ENCODE measurements around the gene CASQ2. TPM values are rescaled to one million over a fixed set of nuclear protein-coding genes. Genes with fewer than 3 reads are reported as not detected.

The CASQ2 gene
- polyA plus RNA-seq, 1 donor (not counting 4 experiments of a cell fraction or from before 2014, with no cell fraction given): 0.04 TPM

DNA sequence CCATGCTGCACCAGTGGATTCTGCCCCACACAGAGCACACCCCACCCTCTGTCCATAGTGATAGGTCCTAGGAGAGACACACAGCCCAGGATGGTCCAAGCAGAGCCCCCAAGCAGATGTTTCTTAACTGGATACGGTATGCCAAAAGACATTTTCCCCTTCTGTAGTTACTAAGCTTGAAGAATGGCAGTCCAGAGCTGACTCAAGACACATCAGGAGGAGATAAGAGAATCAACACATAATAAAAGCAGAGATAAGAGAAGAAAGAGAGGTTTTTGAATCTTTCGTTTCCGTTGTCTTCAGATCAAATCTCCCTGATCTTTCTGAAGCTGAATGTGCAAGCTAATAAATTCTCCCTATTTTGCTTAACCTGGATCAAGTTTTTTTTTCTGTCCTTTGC, 21.8 kb upstream of the CASQ2 start:
- DNase-seq (ENCODE audit: low read depth, low spot score): no peak
- no peak overlapping the region for H3K4me2 ChIP-seq (ENCODE audit: control insufficient read depth, extremely low read depth, insufficient read depth, low read depth, low read length)

DNA sequence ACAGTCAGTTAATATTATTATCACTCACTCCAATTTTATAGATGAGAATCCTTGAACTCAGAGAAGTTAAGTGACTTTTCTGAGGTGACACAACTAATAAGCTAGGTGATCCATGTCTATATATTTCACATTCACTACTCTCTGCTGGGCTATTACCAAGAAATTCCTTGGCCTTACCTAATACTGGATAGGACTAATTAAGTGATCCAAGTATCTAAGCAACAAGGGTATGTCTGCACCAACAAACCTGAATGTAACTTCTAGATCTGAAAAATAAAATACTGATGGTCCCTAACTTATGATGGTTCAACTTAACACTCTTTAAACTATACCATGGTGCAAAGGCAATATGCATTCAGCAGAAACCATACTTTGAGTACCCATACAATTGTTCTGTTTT, 14.8 kb upstream of the CASQ2 start:
- H4K20me1 ChIP-seq (ENCODE audit: control insufficient read depth, extremely low read depth, insufficient read depth, low read length): no peaks in the 10 kb centered on the region
- H3K27ac ChIP-seq (ENCODE audit: control insufficient read depth, insufficient read depth, low read length): peak overlapping the region; percentile 97
- no peaks in the 10 kb centered on the region for H3K27me3 ChIP-seq (ENCODE audit: control insufficient read depth, extremely low read depth, insufficient read depth, low read length)
- TF ChIP-seq, protein P1, sequence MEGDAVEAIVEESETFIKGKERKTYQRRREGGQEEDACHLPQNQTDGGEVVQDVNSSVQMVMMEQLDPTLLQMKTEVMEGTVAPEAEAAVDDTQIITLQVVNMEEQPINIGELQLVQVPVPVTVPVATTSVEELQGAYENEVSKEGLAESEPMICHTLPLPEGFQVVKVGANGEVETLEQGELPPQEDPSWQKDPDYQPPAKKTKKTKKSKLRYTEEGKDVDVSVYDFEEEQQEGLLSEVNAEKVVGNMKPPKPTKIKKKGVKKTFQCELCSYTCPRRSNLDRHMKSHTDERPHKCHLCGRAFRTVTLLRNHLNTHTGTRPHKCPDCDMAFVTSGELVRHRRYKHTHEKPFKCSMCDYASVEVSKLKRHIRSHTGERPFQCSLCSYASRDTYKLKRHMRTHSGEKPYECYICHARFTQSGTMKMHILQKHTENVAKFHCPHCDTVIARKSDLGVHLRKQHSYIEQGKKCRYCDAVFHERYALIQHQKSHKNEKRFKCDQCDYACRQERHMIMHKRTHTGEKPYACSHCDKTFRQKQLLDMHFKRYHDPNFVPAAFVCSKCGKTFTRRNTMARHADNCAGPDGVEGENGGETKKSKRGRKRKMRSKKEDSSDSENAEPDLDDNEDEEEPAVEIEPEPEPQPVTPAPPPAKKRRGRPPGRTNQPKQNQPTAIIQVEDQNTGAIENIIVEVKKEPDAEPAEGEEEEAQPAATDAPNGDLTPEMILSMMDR (optimal IDR thresholded peaks at IDR 0.05 in 1 of 3, IDR thresholded peaks at IDR 0.05 in 1 of 3, conservative IDR thresholded peaks at IDR 0.05 in 1 of 3; ENCODE audit: extremely low read depth in 1 of 3, insufficient read depth in 2 of 3, low read length in 3 of 3): no peak
- no peak for TF ChIP-seq EZH2 (IDR thresholded peaks at IDR 0.05; ENCODE audit: low read length)
- no peak for FAIRE-seq
- H3K4me1 ChIP-seq (ENCODE audit: control insufficient read depth, extremely low read depth, insufficient read depth, low read length): peaks cover 30% of the 10 kb centered on the region
- DNase-seq (ENCODE audit: low read depth, low spot score): no peak
- dilution Hi-C loops (cut with MboI; ENCODE audit: extremely low pct_ligation_motif_present, low sequenced_read_pairs): no loop called here
- H2AFZ ChIP-seq (ENCODE audit: control insufficient read depth, low read length): no peak overlapping the region
- H3K36me3 ChIP-seq (ENCODE audit: control insufficient read depth in 2 of 2, extremely low read depth in 1 of 2, insufficient read depth in 2 of 2, low read length in 2 of 2): no peaks in the 10 kb centered on the region
- H3K4me3 ChIP-seq (ENCODE audit: control insufficient read depth in 2 of 3, extremely low read depth in 1 of 3, insufficient read depth in 2 of 3, low read depth in 1 of 3, low read length in 3 of 3): no peak overlapping the region
- H3K9ac ChIP-seq (ENCODE audit: control insufficient read depth, extremely low read depth, insufficient read depth, low read length): no peak overlapping the region
- no peaks in the 10 kb centered on the region for H3K79me2 ChIP-seq (ENCODE audit: control insufficient read depth, insufficient read depth, low read length)
- no peaks in the 10 kb centered on the region for H3K9me1 ChIP-seq (ENCODE audit: control insufficient read depth, extremely low read depth, insufficient read depth, low read length)
- H3K4me2 ChIP-seq (ENCODE audit: control insufficient read depth, extremely low read depth, insufficient read depth, low read depth, low read length): peak overlapping the region; percentile 87
- no peaks in the 10 kb centered on the region for H3K9me3 ChIP-seq (ENCODE audit: control insufficient read depth, low read depth, low read length)

More for the DNA sequence above, 21.8 kb upstream of the CASQ2 start:
- no peak for FAIRE-seq
- TF ChIP-seq EZH2 (IDR thresholded peaks at IDR 0.05; ENCODE audit: low read length): no peak
- TF ChIP-seq, protein P1 (optimal IDR thresholded peaks at IDR 0.05 in 1 of 3, IDR thresholded peaks at IDR 0.05 in 1 of 3, conservative IDR thresholded peaks at IDR 0.05 in 1 of 3; ENCODE audit: extremely low read depth in 1 of 3, insufficient read depth in 2 of 3, low read length in 3 of 3): no peak
- H4K20me1 ChIP-seq (ENCODE audit: control insufficient read depth, extremely low read depth, insufficient read depth, low read length): no peaks in the 10 kb centered on the region
- no peak overlapping the region for H3K4me3 ChIP-seq (ENCODE audit: control insufficient read depth in 2 of 3, extremely low read depth in 1 of 3, insufficient read depth in 2 of 3, low read depth in 1 of 3, low read length in 3 of 3)
- H3K9ac ChIP-seq (ENCODE audit: control insufficient read depth, extremely low read depth, insufficient read depth, low read length): no peak overlapping the region
- no peaks in the 10 kb centered on the region for H3K79me2 ChIP-seq (ENCODE audit: control insufficient read depth, insufficient read depth, low read length)
- H2AFZ ChIP-seq (ENCODE audit: control insufficient read depth, low read length): no peak overlapping the region
- no peaks in the 10 kb centered on the region for H3K36me3 ChIP-seq (ENCODE audit: control insufficient read depth in 2 of 2, extremely low read depth in 1 of 2, insufficient read depth in 2 of 2, low read length in 2 of 2)
- no peaks in the 10 kb centered on the region for H3K9me3 ChIP-seq (ENCODE audit: control insufficient read depth, low read depth, low read length)
- peaks cover 38% of the 10 kb centered on the region for H3K4me1 ChIP-seq (ENCODE audit: control insufficient read depth, extremely low read depth, insufficient read depth, low read length)
- dilution Hi-C loops (cut with MboI; ENCODE audit: extremely low pct_ligation_motif_present, low sequenced_read_pairs): no loop called here
- H3K27me3 ChIP-seq (ENCODE audit: control insufficient read depth, extremely low read depth, insufficient read depth, low read length): no peaks in the 10 kb centered on the region
- no peak overlapping the region for H3K27ac ChIP-seq (ENCODE audit: control insufficient read depth, insufficient read depth, low read length)
- no peaks in the 10 kb centered on the region for H3K9me1 ChIP-seq (ENCODE audit: control insufficient read depth, extremely low read depth, insufficient read depth, low read length)
